ENCODE data around the gene EEF2K. TPM values are rescaled to one million over a fixed set of nuclear protein-coding genes. Genes with fewer than 3 reads are reported as not detected.

The EEF2K gene
- polyA plus RNA-seq, 1 donor from 2014 or later: 2.2 TPM

DNA sequence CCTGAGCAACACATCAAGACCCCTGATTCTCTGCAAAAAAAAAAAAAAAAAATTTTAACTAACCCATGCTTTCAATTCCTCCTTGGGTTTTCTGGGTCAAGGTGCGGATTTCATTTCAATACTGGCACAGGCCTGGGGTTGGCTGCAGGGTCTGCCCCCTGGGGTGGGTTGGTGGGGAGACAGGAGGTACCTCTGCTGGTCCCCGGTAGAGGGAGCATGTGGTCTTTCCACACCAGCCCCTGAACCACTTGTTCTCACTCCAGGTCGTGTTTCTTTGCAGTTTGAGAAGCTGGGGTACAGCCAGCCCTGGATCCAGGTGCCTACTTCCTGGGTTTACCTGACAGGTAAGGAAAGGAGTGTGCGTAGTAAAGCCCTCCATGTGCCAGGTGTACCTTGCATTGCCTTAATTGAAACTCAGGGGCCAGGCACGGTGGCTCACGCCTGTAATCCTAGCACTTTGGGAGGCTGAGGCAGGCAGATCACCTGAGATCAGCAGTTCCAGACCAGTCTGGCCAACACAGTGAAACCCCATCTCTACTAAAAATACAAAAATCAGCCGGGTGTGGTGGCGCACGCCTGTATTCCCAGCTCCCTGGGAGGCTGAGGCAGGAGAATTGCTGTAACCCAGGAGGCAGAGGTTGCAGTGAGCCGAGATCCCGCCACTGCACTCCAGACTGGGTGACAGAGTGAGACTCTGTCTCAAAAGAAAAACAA is 22.0 kb upstream of the EEF2K start:
- Mint-ChIP-seq H3K27me3 (no peaks in the 10 kb centered on the region), H3K36me3 (no peaks in the 10 kb centered on the region), H3K27ac (no peak overlapping the region)

DNA sequence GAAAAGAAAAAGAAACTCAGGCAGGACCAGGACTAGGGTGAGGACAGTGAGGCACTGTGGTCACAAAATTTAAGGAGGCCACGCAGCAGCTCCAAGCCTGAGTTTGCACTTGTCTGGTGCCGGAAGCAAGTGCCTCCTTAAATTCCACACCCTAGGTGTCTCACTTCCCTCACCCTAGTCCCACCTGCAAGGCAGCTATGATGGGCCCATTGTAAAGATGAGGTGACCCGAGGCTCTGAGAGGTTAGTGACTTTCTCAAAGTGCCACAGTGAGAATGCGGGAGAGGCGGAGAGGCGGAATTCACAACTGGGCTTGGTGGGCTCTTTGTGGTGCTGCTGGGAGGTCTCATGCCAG is 21.5 kb upstream of the EEF2K start:
- Mint-ChIP-seq H3K27me3 (no peaks in the 10 kb centered on the region), H3K9me3 (no peaks in the 10 kb centered on the region), H3K27ac (no peak overlapping the region), H3K4me3 (peak overlapping the region; percentile 52 to 79 (median 60)), H3K36me3 (no peaks in the 10 kb centered on the region), H3K4me1 (peaks cover 9 to 20% (median 9%) of the 10 kb centered on the region in 3 donors)

More for the DNA sequence above, 22.0 kb upstream of the EEF2K start:
- Mint-ChIP-seq H3K4me1 (peaks cover 5 to 15% (median 6%) of the 10 kb centered on the region in 3 donors), H3K9me3 (no peaks in the 10 kb centered on the region), H3K4me3 (peak overlapping the region; percentile 52 to 79 (median 60))

DNA sequence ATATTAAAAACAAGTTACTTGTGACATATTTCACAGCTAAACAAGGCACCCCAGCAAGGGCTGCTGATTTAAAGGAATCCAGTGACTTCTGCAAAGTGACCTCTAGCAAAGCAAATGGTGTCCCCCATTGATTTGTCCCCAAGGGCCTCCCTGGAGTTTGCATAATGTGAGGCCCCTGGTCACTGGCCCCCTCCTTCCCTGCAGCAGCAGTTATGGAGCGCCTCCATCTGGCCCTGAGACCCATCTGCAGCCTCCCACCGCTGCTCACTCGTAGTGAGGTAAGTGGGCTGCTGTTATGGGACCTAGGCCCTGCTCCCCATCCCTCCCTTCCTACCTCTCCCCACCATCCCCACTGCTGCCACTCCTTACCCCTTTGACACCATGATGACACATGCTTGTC is 19.6 kb upstream of the EEF2K start:
- Mint-ChIP-seq H3K27me3 (no peaks in the 10 kb centered on the region), H3K9me3 (no peaks in the 10 kb centered on the region), H3K27ac (no peak overlapping the region), H3K4me3 (no peak overlapping the region), H3K36me3 (no peaks in the 10 kb centered on the region), H3K4me1 (peaks cover 11 to 22% (median 13%) of the 10 kb centered on the region in 3 donors)

DNA sequence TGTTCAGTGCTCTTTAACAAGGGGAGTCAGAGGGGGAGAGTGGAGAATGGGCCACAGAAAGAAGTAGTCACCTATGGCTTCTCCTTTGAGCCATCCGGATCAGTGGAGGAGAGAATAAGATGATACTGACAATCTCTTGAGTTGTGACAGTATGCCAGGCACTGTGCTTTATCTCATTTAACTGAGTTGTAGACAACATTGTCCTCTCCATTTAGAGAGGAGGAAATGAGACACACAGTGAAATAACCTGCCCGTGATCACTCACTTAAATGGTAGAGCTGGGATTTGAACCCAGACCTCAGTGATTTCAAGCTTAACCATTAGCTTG is 17.8 kb upstream of the EEF2K start:
- Mint-ChIP-seq H3K4me1 (peaks cover 18 to 33% (median 19%) of the 10 kb centered on the region in 3 donors), H3K27me3 (no peaks in the 10 kb centered on the region), H3K4me3 (peak overlapping the region in 1 of 4 donors; percentile 84), H3K27ac (peak overlapping the region; percentile 97 to 99 (median 98)), H3K36me3 (no peaks in the 10 kb centered on the region), H3K9me3 (no peaks in the 10 kb centered on the region)

DNA sequence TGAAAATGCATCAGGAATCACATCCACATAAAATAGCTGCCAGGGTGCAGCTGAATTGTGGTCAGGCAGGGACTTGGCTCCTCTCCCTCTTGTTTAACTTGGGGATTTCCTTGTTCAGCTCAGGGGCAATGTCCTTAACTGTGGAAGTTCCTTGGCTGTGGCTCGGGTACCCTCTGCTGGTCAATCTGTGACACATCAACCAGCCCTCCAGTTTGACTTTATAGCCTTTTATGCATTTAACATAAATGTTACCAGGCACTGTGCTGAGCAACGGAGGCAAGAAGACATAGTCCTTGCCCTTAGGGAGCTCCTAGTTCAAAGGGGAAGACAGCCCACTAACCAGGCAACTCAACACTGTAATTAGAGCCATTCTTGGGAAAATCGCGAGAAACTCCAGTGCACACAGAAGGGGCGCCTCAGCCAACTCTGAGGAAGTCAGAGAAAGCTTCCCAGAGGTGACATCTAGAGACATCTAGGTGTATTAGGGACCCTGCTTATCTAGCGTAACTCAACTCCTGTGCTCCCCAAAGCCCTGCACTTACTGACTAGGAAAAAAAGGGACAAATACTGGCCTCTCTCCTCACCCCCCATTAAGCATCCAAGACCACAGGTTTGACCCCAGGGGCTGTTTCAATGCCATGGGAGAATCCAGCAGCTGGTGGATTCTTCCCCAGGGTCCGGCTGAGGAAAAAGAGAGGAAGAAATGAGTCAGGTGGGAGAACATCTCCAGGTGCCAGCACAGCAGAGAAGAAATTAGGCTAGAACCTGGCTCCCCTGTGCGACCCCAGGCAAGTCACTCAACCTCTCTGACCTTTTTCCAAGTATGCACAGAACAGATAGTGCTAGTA is 17.3 kb upstream of the EEF2K start:
- no peaks in the 10 kb centered on the region for H3K27me3 Mint-ChIP-seq
- H3K27ac Mint-ChIP-seq: peak overlapping the region; percentile 97 to 99 (median 98)
- peaks cover 24 to 38% (median 24%) of the 10 kb centered on the region in 3 donors for H3K4me1 Mint-ChIP-seq
- H3K4me3 Mint-ChIP-seq: peak overlapping the region; percentile 84 to 99 (median 97)
- H3K36me3 Mint-ChIP-seq: no peaks in the 10 kb centered on the region
- peaks cover 0 to 3% (median 0%) of the 10 kb centered on the region in 3 donors for H3K9me3 Mint-ChIP-seq

DNA sequence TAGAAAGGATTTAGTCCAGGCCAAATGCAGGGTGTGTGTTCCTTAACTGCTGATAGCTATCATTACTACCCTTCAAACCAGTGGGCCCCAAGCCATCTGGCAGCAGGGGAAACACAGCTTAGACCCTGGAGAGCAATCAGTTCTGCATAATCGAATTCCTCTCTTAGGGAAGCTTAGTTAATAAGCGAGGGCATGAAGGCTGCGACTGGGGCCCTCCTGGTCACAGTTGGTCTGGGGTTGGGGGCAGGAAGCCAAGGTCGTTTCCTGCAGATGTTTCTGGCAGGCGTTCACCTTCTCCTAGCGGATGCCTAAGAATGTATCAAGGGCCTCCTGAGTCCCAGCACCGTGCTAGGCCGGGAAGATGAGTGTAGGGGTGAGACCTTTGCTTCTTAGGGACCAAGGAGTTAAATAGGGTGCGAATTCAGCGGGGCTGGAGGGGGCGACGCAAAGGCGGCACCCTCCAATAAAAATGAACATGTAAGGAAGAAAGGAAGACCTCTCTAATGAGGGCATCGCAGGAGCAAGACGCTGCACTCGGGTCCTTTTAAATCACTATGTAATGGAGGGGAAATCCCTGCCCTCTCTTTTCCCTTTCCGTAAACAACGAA is 16.5 kb upstream of the EEF2K start:
- H3K27me3 Mint-ChIP-seq: no peaks in the 10 kb centered on the region
- H3K36me3 Mint-ChIP-seq: no peaks in the 10 kb centered on the region
- peak overlapping the region; percentile 84 to 99 (median 97) for H3K4me3 Mint-ChIP-seq
- peaks cover 0 to 6% (median 0%) of the 10 kb centered on the region in 3 donors for H3K9me3 Mint-ChIP-seq
- peaks cover 28 to 40% (median 28%) of the 10 kb centered on the region in 3 donors for H3K4me1 Mint-ChIP-seq
- peak overlapping the region; percentile 97 to 99 (median 98) for H3K27ac Mint-ChIP-seq

DNA sequence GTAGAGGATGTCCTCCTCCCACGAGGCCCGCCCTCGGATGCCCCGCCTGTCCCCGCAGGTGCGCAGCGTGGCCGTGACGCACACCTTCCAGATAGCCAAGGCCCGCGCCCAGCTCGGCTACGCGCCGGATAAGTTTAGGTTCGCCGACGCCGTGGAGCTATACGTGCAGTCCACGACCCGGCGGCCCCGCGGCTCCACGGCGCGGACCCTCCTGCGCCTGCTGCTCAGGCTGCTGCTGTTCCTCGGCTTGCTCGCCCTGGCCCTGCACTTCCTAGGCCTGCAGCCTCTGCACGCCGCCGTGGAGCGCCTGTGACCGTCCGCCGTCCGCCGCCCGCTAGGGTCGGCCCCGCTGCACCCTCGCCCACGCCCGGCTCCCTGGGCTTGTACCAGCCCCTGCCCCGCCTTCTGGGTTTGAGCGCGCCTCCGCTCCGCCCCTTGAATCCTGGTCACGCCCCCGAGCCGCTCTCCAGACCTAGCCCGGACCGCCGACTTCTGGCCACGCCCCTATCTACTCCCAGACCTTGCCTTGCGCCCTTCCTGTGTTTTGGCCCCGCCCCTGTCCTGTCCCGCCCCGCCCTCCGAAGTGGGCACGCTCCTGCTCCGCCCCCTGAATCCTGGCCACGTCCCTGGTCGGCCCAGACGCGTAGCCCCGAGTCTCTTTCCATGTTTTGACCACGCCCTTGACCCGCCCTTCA is 15.8 kb upstream of the EEF2K start:
- peak overlapping the region; percentile 97 to 99 (median 98) for H3K27ac Mint-ChIP-seq
- H3K9me3 Mint-ChIP-seq: peaks cover 0 to 6% (median 0%) of the 10 kb centered on the region in 3 donors
- H3K4me3 Mint-ChIP-seq: peak overlapping the region; percentile 84 to 99 (median 97)
- H3K4me1 Mint-ChIP-seq: peaks cover 31 to 47% (median 33%) of the 10 kb centered on the region in 3 donors
- H3K27me3 Mint-ChIP-seq: no peaks in the 10 kb centered on the region
- no peaks in the 10 kb centered on the region for H3K36me3 Mint-ChIP-seq

DNA sequence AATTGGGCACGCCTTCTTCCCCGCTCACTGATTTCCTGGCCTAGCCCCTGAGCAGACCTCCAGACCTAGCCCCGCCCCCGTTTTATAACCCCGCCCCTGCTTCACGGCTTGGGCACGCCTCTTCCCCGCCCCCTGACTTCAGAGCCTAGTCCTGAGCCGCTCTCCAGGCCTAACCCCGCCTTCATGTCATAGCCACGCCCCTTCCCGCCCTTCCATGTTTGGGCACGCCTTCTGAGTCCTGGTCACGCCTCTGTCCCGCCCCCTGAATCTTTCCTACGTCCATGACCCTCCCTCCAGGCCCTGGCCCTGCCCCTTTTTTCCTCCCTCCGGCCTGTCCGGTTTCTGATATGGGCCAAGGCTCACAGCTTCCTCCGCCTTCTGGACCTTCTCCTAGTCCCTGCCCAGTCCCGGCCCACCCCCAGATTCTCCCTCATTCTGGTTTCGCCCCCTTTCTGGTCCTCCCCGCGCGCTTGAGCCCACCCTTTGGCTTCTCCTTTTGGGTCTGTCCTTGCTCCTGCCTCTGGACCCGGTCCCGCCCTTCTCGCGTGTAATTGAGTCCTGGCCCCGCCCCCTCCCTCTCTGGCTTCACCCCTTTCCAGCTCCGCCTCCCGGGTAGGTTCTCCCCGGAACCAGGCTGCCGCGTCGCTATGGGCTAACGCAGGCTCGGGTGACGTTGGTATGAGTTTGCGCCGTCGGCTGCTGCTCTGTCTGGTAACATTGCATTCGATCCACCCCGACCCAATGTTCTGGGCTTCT is 15.1 kb upstream of the EEF2K start:
- Mint-ChIP-seq H3K9me3 (peaks cover 0 to 6% (median 2%) of the 10 kb centered on the region in 3 donors), H3K4me1 (peaks cover 34 to 52% (median 40%) of the 10 kb centered on the region in 3 donors), H3K27me3 (peaks cover 2% of the 10 kb centered on the region), H3K36me3 (no peaks in the 10 kb centered on the region), H3K4me3 (peak overlapping the region; percentile 84 to 99 (median 97)), H3K27ac (peak overlapping the region; percentile 97 to 99 (median 98))

DNA sequence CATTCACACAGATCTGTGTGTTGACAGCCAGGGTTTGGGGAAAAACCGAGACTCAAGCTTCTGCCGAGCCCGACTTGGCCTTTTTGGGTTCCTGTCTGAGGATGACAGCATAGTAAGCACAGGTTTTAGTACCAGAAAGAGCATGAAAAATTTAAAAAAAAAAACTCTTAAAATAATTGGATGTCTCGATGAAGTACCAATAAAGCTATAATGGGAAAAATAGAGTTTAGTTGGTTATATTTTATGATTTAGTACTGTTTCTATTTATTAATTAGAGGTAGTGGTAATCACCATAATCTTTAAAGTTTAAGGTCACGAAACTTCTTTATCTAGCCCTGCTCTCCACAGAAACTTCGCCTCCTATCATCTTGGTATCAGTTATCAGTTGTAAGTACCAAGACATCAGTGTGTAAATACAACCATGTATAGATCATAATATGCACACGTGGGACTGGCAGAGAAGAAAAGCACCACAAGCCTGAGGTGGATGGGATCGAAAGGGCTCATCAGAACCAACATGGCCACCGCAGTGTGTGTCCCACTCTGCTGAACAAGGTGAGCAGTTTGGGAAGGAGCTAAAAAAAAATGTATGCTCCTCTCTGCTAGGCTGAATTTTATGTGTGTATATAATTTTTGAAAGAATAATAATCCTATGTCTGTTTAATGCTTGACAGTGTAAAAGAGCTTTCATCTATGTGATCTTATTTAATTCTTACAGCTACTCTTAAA is 14.4 kb upstream of the EEF2K start:
- Mint-ChIP-seq H3K36me3 (no peaks in the 10 kb centered on the region), H3K27ac (peak overlapping the region; percentile 97 to 99 (median 98)), H3K27me3 (peaks cover 2% of the 10 kb centered on the region), H3K9me3 (peaks cover 0 to 6% (median 2%) of the 10 kb centered on the region in 3 donors), H3K4me3 (peak overlapping the region; percentile 84 to 99 (median 97)), H3K4me1 (peaks cover 36 to 54% (median 44%) of the 10 kb centered on the region in 3 donors)

DNA sequence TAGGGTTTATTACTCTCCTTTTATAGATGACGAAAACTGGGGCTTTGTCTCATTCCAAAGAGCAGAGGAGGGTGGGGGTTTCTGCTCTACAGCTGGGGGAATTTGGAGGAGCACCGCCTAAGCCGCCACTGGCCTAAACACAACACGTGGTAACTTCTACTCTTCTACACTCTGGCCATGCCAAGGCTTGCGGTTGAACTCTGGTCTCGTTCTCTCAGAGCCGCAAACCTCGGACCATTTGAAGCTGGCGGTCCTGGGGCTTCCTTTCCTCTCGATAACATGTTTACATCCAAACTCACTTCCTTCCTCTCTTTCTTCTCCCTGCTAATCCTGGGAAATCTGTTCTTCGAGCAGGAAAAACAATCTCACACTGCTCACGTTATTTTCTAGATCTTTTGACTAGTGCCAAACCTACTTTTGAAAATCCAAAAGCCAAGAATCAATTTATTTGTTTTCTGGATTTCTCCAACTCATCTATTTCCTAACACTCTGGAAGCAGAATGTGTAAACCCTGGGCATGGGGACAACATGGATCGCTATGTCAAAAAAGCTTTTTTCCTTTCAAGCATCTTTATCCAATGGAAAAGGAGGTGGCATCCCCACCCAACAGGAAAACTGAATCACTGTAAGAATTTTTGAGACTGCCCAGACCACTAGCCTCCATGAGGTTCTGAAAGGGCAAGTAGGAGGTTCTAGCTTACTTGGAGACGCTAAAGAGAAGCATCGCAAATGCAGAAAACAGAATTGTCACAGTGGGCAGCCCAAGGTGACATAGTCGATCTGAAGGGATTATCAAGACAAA is 13.6 kb upstream of the EEF2K start:
- H3K4me3 Mint-ChIP-seq: peak overlapping the region; percentile 84 to 99 (median 97)
- H3K36me3 Mint-ChIP-seq: no peaks in the 10 kb centered on the region
- peak overlapping the region; percentile 97 to 99 (median 98) for H3K27ac Mint-ChIP-seq
- H3K9me3 Mint-ChIP-seq: peaks cover 0 to 6% (median 2%) of the 10 kb centered on the region in 3 donors
- H3K27me3 Mint-ChIP-seq: peaks cover 2% of the 10 kb centered on the region
- peaks cover 39 to 57% (median 44%) of the 10 kb centered on the region in 3 donors for H3K4me1 Mint-ChIP-seq

DNA sequence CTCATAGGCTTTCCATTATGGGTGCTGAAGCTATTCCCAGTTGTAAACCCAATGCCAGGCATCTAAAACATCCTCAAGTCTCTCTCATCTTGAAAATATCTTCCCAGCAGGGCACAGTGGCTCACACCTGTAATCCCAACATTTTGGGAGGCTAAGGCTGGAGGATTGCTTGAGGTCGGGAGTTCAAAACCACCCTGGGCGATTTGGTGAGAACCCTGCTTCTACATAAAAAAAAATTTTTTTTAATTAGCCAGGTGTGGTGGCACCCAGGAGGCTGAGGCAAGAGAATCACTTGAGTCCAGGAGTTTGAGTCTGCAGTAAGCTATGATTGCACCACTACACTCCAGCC is 13.0 kb upstream of the EEF2K start:
- peak overlapping the region; percentile 97 to 99 (median 98) for H3K27ac Mint-ChIP-seq
- peaks cover 0 to 6% (median 2%) of the 10 kb centered on the region in 3 donors for H3K9me3 Mint-ChIP-seq
- H3K27me3 Mint-ChIP-seq: peaks cover 2% of the 10 kb centered on the region
- peaks cover 42 to 55% (median 49%) of the 10 kb centered on the region in 3 donors for H3K4me1 Mint-ChIP-seq
- no peaks in the 10 kb centered on the region for H3K36me3 Mint-ChIP-seq
- H3K4me3 Mint-ChIP-seq: peak overlapping the region in 1 of 4 donors; percentile 79

DNA sequence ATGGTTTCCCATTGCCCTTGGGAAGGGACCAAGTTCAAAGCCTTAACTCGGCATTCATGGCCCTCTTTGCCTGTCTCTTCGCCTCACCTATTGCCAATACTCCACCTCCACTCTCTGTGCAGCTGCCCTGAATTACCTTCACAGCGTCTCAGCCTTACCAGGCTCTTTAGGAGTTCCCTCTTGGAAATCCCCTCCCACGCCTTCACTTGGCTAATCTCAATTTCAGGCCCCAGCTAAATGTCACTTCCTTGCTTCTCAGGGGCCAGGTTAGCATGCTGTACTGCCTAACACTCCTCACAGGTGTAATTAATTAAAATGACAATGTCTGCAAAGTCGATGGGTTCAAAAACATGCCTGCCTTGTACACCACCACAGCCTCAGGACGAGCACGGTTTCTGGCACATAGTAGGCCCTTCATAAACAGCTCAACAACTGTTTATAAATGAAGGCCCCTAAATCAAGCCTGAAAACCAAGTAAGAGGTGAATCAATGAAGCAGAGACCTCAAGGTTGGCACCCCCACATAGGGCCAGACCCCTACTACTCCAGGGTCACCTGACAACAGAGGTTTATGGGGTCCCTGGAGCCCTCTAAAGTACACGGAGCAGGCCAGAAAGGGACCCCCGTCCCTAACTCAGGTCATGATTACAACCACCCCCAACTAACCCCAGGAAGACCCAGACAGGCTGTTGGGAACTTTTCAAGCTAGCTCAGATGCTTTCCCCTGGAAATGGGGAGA is 11.2 kb upstream of the EEF2K start:
- peaks cover 45 to 48% (median 46%) of the 10 kb centered on the region in 3 donors for H3K4me1 Mint-ChIP-seq
- H3K36me3 Mint-ChIP-seq: no peaks in the 10 kb centered on the region
- H3K4me3 Mint-ChIP-seq: peak overlapping the region; percentile 79 to 97 (median 92)
- peaks cover 0 to 6% (median 2%) of the 10 kb centered on the region in 3 donors for H3K9me3 Mint-ChIP-seq
- H3K27me3 Mint-ChIP-seq: peaks cover 2% of the 10 kb centered on the region
- H3K27ac Mint-ChIP-seq: peak overlapping the region; percentile 94 to 100 (median 100)

Data from IgD-negative memory B cell (primary cell).